ENCODE data around the gene RALGPS2.

Gene RALGPS2

DNA sequence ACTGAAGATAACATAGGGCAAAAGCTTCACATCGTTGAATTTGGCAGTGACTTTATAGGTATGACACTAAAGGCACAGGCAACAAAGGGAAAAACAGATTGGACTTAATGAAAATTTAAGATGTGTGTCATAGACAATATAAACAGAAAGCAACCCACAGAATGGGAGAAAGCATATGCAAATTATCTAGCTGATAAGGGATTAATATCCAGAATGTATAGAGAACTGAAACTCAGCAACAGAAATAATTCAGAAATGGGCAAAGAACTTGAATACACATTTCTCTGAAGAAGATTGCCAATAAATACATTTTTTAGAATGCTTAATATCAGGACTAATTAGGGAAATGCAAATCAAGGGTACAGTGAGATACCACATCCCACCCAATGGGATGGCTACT, 201.0 kb downstream of the RALGPS2 start:
- DNase-seq, result no peak

DNA sequence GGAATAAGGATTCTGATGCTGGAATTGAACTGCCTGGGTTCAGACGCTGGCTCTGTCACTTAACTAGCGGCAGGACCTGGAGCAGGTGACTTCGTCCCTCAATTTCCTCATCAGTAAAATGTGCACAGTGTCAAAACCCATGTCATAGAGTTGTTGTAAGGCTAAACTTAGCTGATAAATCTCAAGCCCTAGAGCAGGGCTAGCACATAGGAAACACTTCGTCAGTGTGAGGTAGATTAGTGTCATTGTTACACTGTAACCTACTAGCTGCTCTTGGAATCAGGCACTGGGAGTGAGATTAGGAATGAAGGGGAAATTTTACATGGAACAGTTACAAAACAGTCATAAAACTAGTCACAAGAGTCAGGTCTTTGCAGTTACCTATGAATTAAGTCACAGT, 202.0 kb downstream of the RALGPS2 start:
- DNase-seq, result no peak

- DNase-seq, result no peak
Measured at GRCh38 chr1:178928041-178928440, 203.0 kb downstream of the RALGPS2 start.

- DNase-seq, result no peak
Measured at GRCh38 chr1:178928976-178929375, 203.9 kb downstream of the RALGPS2 start.

GRCh38 chr1:178931858-178932551, 207.0 kb downstream of the RALGPS2 start:
- no peak for DNase-seq

DNA sequence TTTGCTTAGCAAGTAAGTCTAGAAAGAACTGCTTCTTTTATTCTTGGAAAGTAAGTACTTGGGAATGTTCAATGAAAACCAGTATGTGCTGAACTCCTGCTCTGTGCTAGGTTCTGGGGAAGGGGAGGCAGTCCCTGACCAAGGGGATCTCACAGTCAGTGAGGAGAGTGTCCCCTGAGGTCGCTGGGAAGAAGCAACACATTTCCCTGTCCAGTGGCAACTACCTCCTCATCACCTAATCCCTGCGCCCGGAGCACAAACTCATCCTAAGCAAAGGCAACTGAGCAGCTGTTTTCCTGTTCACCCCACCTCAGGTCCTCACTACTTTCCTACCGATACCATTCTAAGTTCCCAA, 207.5 kb downstream of the RALGPS2 start:
- DNase-seq, result no peak

DNA sequence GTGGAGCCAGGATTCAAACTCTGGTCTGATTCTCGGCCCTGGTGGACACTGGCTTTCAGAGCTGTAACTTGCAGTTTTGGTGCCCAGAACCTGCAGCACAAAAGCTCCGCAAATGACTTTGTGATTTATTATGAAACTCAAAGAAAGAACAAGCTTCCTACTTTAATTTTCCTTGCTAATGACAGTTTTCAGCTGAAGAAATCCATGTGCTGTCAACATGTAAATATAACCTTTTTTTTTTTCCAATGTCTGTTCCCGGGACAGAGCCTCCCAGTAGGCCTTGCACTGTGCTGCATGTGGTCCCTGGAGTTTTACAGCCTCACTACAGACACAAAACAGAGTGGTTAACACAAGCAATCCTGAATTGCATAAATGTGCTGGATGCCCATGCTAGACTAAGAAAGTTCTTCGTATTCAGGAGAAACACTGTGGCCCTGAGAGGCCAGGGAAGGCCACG, 208.1 kb downstream of the RALGPS2 start:
- DNase-seq, result no peak

GRCh38 chr1:178933709-178934490, 208.9 kb downstream of the RALGPS2 start:
- no peak for DNase-seq

- no peak for DNase-seq
Measured at GRCh38 chr1:178934546-178934945, 209.5 kb downstream of the RALGPS2 start.

GRCh38 chr1:178935610-178936009, 210.6 kb downstream of the RALGPS2 start:
- no peak for DNase-seq

- no peak for DNase-seq
Measured at GRCh38 chr1:178937695-178938094, 212.7 kb downstream of the RALGPS2 start.

GRCh38 chr1:178938101-178938958, 213.3 kb downstream of the RALGPS2 start:
- DNase-seq, result no peak

DNA sequence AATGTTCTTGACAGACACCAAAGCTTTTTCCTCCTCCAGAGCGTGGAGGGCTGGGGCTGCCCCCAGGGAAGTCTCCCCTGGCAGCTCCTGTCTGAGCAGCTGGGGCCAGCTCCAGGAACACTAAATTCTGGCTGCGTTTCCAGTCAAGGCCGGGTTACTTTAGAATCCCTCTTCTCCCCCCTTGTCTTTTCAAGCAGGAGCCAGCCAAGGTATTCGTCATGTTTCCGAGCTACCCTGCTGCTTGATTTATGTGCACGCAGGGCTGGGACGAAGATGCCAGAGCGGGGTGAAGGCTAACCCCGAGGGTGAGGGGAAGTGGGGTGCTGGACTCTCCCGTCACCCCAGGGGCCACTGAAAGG, 213.9 kb downstream of the RALGPS2 start:
- no peak for DNase-seq

- DNase-seq, result no peak
Measured at GRCh38 chr1:178939338-178940067, 214.5 kb downstream of the RALGPS2 start.

- peak; percentile 44 for DNase-seq
Measured at GRCh38 chr1:178940068-178940765, 215.2 kb downstream of the RALGPS2 start.

DNA sequence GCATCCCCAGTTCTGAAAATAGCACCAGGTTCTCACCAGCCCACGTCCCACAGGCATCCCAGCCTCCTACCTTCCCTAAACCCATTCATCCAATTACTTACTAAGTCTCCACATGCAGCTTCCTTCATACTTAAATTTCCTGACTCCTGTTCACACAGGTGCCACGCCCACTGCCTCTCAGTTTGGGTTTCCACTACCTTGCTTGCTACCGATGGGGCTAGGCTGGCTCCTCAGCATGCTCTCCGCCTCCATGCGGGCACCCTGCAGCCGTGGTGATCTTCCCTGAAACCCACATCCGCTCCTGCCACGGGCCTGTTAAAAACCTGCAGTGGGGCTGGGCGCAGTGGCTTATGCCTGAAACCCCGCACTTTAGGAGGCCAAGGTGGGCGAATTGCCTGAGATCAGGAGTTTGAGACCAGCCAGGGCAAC, 216.2 kb downstream of the RALGPS2 start:
- DNase-seq, result no peak

GRCh38 chr1:178941849-178942248, 216.8 kb downstream of the RALGPS2 start:
- no peak for DNase-seq

DNA sequence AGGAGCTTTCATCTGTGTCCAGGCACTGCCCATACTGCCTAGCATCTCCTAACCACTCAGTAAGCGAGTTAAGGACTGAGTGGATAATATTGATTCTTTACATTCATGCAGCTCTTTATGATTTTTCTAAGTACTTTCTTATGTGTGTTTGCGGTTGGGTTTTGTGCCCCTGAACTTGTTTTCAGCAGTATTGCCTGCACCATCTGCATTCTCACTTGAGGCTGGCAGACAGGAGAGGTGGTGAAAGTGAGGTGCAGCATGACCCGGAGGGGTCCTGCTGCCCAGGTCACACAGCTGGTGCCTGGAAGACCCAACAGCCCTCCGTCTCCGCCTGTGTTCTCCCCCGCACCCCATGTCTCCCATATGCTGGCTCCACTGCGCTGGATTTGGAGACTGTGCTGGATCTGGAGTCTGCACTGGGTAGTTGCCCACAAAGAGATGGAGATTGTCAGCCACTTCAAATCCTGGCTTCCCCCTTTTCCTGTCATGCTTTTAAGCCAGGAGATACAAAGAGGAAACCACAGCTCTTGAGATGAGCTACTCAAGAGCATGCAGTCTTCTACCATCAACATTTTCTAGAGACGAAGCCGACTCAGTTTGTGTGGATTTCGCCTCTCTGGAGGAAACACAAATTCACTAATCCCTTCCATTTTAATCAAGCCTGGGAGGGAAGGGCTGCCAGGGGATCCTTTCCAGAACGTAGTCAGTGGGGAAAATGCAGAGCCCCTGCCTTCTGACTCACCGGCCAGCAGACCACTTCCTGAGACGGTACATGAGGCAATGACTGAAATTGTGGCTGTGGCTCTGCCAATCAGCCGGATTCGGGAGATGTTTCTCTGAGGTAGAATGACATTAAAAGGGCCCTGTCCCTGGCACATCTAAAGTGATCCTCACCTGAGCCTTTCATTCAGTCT, 217.5 kb downstream of the RALGPS2 start:
- DNase-seq, result peak; percentile 22

- DNase-seq, result no peak
Measured at GRCh38 chr1:178944729-178945128, 219.7 kb downstream of the RALGPS2 start.

- no peak for DNase-seq
Measured at GRCh38 chr1:178945763-178946266, 220.8 kb downstream of the RALGPS2 start.

DNA sequence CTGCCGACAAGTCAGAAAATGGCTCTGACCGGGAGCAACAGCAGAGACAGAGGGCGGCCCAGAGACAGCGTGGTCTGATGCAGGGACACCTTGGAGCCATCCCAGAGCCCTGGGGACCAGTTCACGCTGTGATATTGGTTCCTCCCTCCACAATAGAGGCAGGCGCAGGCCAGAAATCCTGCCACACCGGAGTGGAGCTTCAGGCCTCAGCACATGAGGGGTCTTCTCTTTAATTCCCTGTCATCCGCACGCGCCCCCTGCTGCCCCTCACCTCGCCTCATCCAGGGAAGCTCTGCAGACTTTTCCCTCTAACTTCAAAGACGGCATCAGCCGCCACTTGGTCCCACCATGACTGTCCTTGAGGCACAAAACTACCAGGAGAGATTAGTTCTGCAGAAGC, 221.4 kb downstream of the RALGPS2 start:
- no peak for DNase-seq

Measured in HCEC 1CT (cell line).